Activated CD4-positive, alpha-beta T cell treated with anti-CD3 and anti-CD28 coated beads for 4 hours (primary cell): ENCODE measurements around the gene CPA1.

Experiments used
- DNase-seq, 2 donors: peaks; one replicate each; pipeline ENCODE4 v3.0.0-alpha.2; 2020

Gene CPA1

GRCh38 chr7:130430841-130431666, 50.8 kb downstream of the CPA1 start:
- no peak for DNase-seq

DNA sequence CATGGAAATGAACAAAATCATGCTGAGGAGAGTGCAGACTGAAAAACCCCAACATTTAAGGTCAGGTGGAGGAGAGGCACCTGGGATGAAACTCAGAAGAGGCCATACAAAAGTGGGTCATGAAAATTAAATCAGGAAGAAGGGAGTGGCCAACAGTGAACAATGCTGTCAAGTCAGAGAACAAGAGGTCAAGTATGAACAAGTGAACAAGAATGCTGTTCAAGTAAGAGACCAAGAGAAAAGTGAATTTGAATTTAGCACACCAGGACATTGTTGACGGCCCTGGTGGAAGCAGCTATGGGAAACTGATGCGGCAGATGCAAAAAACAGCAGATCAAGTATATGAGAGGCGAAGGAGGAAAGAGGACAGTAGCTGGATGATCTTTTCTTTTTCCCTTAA, 52.6 kb downstream of the CPA1 start:
- DNase-seq: no peak

DNA sequence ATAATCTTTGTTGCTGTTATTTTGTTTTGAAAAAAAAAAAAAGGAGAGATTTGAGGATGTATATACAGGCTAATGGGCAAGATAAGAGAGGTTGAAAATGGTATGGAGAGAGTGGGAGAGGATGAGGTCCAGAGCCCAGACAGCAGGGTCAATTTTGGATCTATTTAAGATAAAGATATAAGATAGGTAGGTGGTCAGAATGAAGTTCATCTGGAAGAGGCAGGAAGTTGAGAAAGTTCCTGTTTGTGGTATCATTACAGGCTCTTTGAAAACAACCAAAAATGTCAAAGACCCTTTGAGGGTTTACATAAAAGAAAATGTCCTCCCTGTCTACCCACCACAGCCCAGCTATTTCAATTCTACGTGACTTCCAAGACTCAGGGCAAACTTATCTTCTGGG, 53.0 kb downstream of the CPA1 start:
- no peak for DNase-seq

- DNase-seq: no peak
These were observed 55.1 kb downstream of the CPA1 start for GRCh38 chr7:130435311-130435854.

GRCh38 chr7:130436253-130436652, 56.0 kb downstream of the CPA1 start:
- DNase-seq: no peak
